Nephron progenitor cell (in vitro differentiated cells): Measurements from ENCODE around the gene TRIM58.

Experiments
- DNase-seq: peaks from one replicate; pipeline ENCODE4 v3.0.0; 2021
- H3K27ac Mint-ChIP-seq: 2 replicates; pipeline ENCODE4 v1.8.0; 2021; ENCODE audit warnings: mild to moderate bottlenecking, moderate library complexity, mixed read lengths
- H3K27me3 Mint-ChIP-seq: 2 replicates; pipeline ENCODE4 v1.8.0; 2021; ENCODE audit warnings: mild to moderate bottlenecking, low read depth, mixed read lengths; ENCODE audit not compliant: poor library complexity
- H3K36me3 Mint-ChIP-seq: 2 replicates; pipeline ENCODE4 v1.8.0; 2021; ENCODE audit warnings: low read depth, mixed read lengths
- H3K4me1 Mint-ChIP-seq: 2 replicates; pipeline ENCODE4 v1.8.0; 2021; ENCODE audit warnings: mixed read lengths
- H3K4me3 Mint-ChIP-seq: 2 replicates; pipeline ENCODE4 v1.8.0; 2021; ENCODE audit warnings: mild to moderate bottlenecking, moderate library complexity, mixed read lengths
- H3K9me3 Mint-ChIP-seq: 2 replicates; pipeline ENCODE4 v1.8.0; 2021; ENCODE audit warnings: mild to moderate bottlenecking, moderate library complexity, mixed read lengths
- TF ChIP-seq, protein P1 (sequence below): fragments of 200-600 bp; sonication (generic); IDR thresholded peaks from 2 replicates; pipeline ENCODE4 v1.5.0; 2021; ENCODE audit warnings: antibody characterized with exemption

The TRIM58 gene

DNA sequence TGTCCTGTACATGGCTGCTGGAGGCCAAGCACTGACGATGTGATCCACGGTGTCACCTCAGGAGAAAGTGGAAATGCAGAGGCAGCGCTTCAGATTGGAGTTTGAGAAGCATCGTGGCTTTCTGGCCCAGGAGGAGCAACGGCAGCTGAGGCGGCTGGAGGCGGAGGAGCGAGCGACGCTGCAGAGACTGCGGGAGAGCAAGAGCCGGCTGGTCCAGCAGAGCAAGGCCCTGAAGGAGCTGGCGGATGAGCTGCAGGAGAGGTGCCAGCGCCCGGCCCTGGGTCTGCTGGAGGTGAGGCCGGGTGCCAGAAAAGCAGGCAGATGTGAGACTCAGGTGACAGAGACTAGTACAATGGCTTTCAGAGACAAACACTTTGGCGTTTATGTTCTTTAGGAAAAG lies 7.7 kb downstream of the TRIM58 start:
- Mint-ChIP-seq H3K27me3 (peaks cover 17% of the 10 kb centered on the region), H3K4me1 (no peaks in the 10 kb centered on the region), H3K36me3 (no peaks in the 10 kb centered on the region), H3K4me3 (no peak overlapping the region), H3K9me3 (peaks cover 42% of the 10 kb centered on the region), H3K27ac (no peak overlapping the region)
- no peak for DNase-seq
- TF ChIP-seq, protein P1, sequence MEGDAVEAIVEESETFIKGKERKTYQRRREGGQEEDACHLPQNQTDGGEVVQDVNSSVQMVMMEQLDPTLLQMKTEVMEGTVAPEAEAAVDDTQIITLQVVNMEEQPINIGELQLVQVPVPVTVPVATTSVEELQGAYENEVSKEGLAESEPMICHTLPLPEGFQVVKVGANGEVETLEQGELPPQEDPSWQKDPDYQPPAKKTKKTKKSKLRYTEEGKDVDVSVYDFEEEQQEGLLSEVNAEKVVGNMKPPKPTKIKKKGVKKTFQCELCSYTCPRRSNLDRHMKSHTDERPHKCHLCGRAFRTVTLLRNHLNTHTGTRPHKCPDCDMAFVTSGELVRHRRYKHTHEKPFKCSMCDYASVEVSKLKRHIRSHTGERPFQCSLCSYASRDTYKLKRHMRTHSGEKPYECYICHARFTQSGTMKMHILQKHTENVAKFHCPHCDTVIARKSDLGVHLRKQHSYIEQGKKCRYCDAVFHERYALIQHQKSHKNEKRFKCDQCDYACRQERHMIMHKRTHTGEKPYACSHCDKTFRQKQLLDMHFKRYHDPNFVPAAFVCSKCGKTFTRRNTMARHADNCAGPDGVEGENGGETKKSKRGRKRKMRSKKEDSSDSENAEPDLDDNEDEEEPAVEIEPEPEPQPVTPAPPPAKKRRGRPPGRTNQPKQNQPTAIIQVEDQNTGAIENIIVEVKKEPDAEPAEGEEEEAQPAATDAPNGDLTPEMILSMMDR, result no peak

DNA sequence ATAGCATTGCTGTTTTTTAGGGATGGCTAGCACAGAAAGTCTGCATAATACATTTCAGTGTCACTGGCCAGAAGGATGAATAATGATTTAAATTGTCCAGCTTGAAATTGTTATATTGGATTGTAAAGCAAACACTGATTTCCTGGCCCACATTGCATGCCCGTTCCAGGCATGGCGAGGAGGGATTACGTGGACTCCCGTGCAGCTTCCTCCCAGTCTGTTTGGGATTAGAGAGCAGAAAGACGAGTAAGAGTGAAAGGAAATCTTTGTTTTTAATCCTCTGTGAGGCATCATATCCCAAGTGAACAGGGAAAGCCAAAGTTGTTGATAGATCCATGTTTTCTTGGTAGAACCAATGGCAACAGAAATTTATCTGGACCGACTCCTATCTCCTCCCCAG lies 8.4 kb downstream of the TRIM58 start:
- Mint-ChIP-seq H3K36me3 (no peaks in the 10 kb centered on the region), H3K4me3 (no peak overlapping the region), H3K27me3 (peaks cover 11% of the 10 kb centered on the region), H3K4me1 (no peaks in the 10 kb centered on the region), H3K27ac (no peak overlapping the region), H3K9me3 (peaks cover 43% of the 10 kb centered on the region)
- TF ChIP-seq, protein P1, result no peak
- no peak for DNase-seq

DNA sequence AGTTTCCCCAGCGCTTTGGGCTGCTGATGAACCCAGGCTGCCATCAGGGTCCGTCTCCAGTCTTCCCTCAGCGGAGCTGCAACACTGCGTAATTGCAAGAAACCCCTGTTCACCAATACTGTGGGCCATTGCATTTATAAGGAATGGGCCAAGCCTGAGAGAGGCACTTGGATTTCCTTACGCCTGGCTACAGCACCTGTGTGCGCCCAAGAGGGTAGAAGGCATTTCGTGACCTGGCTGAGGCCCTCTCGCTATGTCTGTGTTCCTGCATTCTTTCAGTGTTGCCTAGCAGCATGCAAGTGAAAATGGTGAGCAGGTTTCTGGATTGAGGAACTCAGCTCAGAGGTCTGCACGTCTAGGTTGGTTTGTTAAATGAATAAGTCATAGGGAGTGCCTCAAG lies 26.4 kb downstream of the TRIM58 start:
- Mint-ChIP-seq H3K27ac (no peak overlapping the region), H3K36me3 (no peaks in the 10 kb centered on the region), H3K27me3 (peaks cover 6% of the 10 kb centered on the region), H3K4me3 (no peak overlapping the region), H3K9me3 (peaks cover 36% of the 10 kb centered on the region), H3K4me1 (no peaks in the 10 kb centered on the region)
- DNase-seq, result no peak
- TF ChIP-seq, protein P1, result no peak

DNA sequence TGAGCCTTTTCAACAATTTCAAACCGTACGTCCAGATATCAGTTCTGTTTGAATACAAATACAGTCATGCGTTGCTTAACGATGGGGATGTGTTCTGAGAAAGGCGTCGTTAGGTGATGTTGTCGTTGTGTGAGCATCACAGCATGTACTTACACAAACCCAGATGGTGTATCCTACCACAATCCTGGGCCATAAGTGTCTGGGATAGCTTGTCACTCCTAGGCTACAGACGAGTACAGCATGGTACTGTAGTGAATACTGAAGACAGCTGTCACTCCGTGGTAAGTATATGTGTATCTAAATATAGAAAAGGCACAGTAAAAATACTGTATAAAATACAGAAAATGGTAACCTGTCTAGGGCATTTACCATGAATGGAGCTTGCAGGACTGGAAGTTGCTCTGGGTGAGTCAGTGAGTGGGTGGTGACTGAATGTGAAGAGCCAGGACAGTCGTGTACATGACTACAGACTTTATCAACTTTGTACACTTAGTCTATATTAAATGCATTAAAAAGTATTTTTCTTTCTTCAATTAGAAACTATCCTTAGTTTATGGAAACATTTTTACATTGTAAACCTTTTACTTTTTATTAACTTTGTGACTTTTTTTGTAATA lies 27.9 kb downstream of the TRIM58 start:
- no peak for DNase-seq
- TF ChIP-seq, protein P1, result no peak
- Mint-ChIP-seq H3K9me3 (peaks cover 23% of the 10 kb centered on the region), H3K36me3 (no peaks in the 10 kb centered on the region), H3K4me1 (no peaks in the 10 kb centered on the region), H3K27me3 (no peaks in the 10 kb centered on the region), H3K27ac (no peak overlapping the region), H3K4me3 (no peak overlapping the region)

DNA sequence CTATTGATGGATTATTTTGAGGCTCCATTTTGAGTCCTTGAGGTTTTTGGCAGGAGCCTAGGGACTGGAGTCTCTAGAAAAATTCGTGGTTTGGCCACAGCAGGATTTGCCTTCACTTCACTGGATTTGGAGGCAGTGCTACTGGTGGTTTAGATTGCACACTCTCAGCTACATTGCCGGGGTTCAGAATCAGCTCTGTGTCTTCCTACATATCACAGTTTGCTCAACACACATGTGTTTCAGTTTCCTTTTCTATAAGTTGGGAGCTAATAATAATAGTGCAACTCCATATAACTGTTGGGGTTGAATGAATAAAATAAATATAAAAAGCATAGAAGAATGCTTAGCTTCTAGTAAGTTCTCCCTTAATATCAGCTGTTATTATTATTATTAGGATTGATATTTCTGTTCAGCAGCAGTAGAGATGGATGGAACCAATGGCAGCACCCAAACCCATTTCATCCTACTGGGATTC lies 38.2 kb downstream of the TRIM58 start, which contains the start of gene OR2W3:
OR2W3 (plus strand) TSS at position 425 of the 475 bp plus-strand sequence; CDS start at position 425, 0 bp downstream.
- H3K36me3 Mint-ChIP-seq, result no peaks in the 10 kb centered on the region
- no peaks in the 10 kb centered on the region for H3K27me3 Mint-ChIP-seq
- TF ChIP-seq, protein P1, result no peak
- no peak within 1 kb of the TSS for H3K4me3 Mint-ChIP-seq
- DNase-seq, result no peak
- peaks cover 40% of the 10 kb centered on the region for H3K9me3 Mint-ChIP-seq
- no peak within 1 kb of the TSS for H3K27ac Mint-ChIP-seq
- no peaks in the 10 kb centered on the region for H3K4me1 Mint-ChIP-seq

DNA sequence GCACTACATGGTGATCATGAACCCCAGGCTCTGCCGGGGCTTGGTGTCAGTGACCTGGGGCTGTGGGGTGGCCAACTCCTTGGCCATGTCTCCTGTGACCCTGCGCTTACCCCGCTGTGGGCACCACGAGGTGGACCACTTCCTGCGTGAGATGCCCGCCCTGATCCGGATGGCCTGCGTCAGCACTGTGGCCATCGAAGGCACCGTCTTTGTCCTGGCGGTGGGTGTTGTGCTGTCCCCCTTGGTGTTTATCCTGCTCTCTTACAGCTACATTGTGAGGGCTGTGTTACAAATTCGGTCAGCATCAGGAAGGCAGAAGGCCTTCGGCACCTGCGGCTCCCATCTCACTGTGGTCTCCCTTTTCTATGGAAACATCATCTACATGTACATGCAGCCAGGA lies 39.0 kb downstream of the TRIM58 start:
- Mint-ChIP-seq H3K36me3 (no peaks in the 10 kb centered on the region), H3K27me3 (no peaks in the 10 kb centered on the region), H3K9me3 (peaks cover 40% of the 10 kb centered on the region), H3K27ac (no peak overlapping the region), H3K4me3 (no peak overlapping the region), H3K4me1 (no peaks in the 10 kb centered on the region)
- TF ChIP-seq, protein P1, result no peak
- DNase-seq, result no peak
